ENCODE results near the gene MAP3K8.

- TF ChIP-seq POLR2A (IDR thresholded peaks at IDR 0.05) (no peak), CTCF (IDR thresholded peaks at IDR 0.05) (no peak), EP300 (IDR thresholded peaks at IDR 0.05) (no peak)
Measured at GRCh38 chr10:30481603-30482002, 47.6 kb downstream of the MAP3K8 start.

All from stomach (tissue), 4 donors.